ENCODE data around the gene ATXN1.

The ATXN1 gene

GRCh38 chr6:16717275-16717942 is 43.9 kb downstream of the ATXN1 start:
- Histone ChIP-seq H4K8ac (ENCODE audit: low read length) (no peak overlapping the region), H3K9me3 (ENCODE audit: control insufficient read depth, low read length) (no peaks in the 10 kb centered on the region), H2BK120ac (ENCODE audit: low read depth, low read length) (no peak overlapping the region), H2AK5ac (ENCODE audit: low read length, severe bottlenecking) (peak overlapping the region; percentile 14), H2BK5ac (ENCODE audit: low read depth, low read length, poor library complexity, severe bottlenecking) (no peak overlapping the region), H4K91ac (ENCODE audit: low read length) (no peak overlapping the region), H2BK12ac (ENCODE audit: low read length in 2 of 2) (peak overlapping the region; percentile 38 to 57), H3K4ac (ENCODE audit: low read depth in 1 of 2, low read length in 2 of 2) (no peak overlapping the region), H2AFZ (ENCODE audit: low read depth, low read length) (no peak overlapping the region), H3K4me2 (ENCODE audit: low read length, poor library complexity, severe bottlenecking) (no peak overlapping the region), H2BK15ac (ENCODE audit: low read depth, poor library complexity, severe bottlenecking) (no peak overlapping the region), H3K23ac (ENCODE audit: low read length in 2 of 2) (peak overlapping the region in 1 of 2 experiments; percentile 34), H3K4me3 (ENCODE audit: insufficient read depth in 1 of 2, low read depth in 1 of 2, low read length in 2 of 2) (no peak overlapping the region), H3K18ac (ENCODE audit: low read depth in 1 of 2, low read length in 2 of 2) (peak overlapping the region in 1 of 2 experiments; percentile 15), H3K27me3 (ENCODE audit: control insufficient read depth in 1 of 2, insufficient read depth in 1 of 2, low read length in 2 of 2) (no peaks in the 10 kb centered on the region), H3K27ac (ENCODE audit: low read length, poor library complexity, severe bottlenecking) (no peak overlapping the region), H3K79me1 (replicated peaks; ENCODE audit: low read length, poor library complexity, severe bottlenecking) (peaks cover 40% of the 10 kb centered on the region), H3K14ac (ENCODE audit: low read length in 2 of 2) (peak overlapping the region in 1 of 2 experiments; percentile 35), H3K9ac (ENCODE audit: low read length) (no peak overlapping the region), H3K36me3 (ENCODE audit: control insufficient read depth in 1 of 2, insufficient read depth in 2 of 2, low read depth in 1 of 2, low read length in 2 of 2) (peaks cover 6 to 10% of the 10 kb centered on the region in 2 experiments), H3K4me1 (ENCODE audit: control insufficient read depth, insufficient read depth, low read depth, low read length) (peaks cover 8% of the 10 kb centered on the region)
- DNase-seq: no peak
- 93% methylated on average over 8 of the region's 9 CpGs for WGBS

- peaks cover 42% of the 10 kb centered on the region for H3K79me1 ChIP-seq (replicated peaks; ENCODE audit: low read length, poor library complexity, severe bottlenecking)
- H3K36me3 ChIP-seq (ENCODE audit: control insufficient read depth in 1 of 2, insufficient read depth in 2 of 2, low read depth in 1 of 2, low read length in 2 of 2): peaks cover 6 to 10% of the 10 kb centered on the region in 2 experiments
- H2BK15ac ChIP-seq (ENCODE audit: low read depth, poor library complexity, severe bottlenecking): no peak overlapping the region
- H3K4me3 ChIP-seq (ENCODE audit: insufficient read depth in 1 of 2, low read depth in 1 of 2, low read length in 2 of 2): no peak overlapping the region
- WGBS: 82% methylated on average over 1 of the region's 2 CpGs
- no peak overlapping the region for H2AFZ ChIP-seq (ENCODE audit: low read depth, low read length)
- H3K4me1 ChIP-seq (ENCODE audit: control insufficient read depth, insufficient read depth, low read depth, low read length): peaks cover 9% of the 10 kb centered on the region
- H3K14ac ChIP-seq (ENCODE audit: low read length in 2 of 2): no peak overlapping the region
- H3K18ac ChIP-seq (ENCODE audit: low read depth in 1 of 2, low read length in 2 of 2): no peak overlapping the region
- no peaks in the 10 kb centered on the region for H3K27me3 ChIP-seq (ENCODE audit: control insufficient read depth in 1 of 2, insufficient read depth in 1 of 2, low read length in 2 of 2)
- H3K4ac ChIP-seq (ENCODE audit: low read depth in 1 of 2, low read length in 2 of 2): no peak overlapping the region
- no peaks in the 10 kb centered on the region for H3K9me3 ChIP-seq (ENCODE audit: control insufficient read depth, low read length)
- H3K27ac ChIP-seq (ENCODE audit: low read length, poor library complexity, severe bottlenecking): no peak overlapping the region
- no peak overlapping the region for H3K4me2 ChIP-seq (ENCODE audit: low read length, poor library complexity, severe bottlenecking)
- no peak overlapping the region for H3K23ac ChIP-seq (ENCODE audit: low read length in 2 of 2)
- no peak overlapping the region for H3K9ac ChIP-seq (ENCODE audit: low read length)
- DNase-seq: no peak
- H2AK5ac ChIP-seq (ENCODE audit: low read length, severe bottlenecking): no peak overlapping the region
- no peak overlapping the region for H2BK12ac ChIP-seq (ENCODE audit: low read length in 2 of 2)
- no peak overlapping the region for H2BK120ac ChIP-seq (ENCODE audit: low read depth, low read length)
- no peak overlapping the region for H4K91ac ChIP-seq (ENCODE audit: low read length)
- H4K8ac ChIP-seq (ENCODE audit: low read length): no peak overlapping the region
- H2BK5ac ChIP-seq (ENCODE audit: low read depth, low read length, poor library complexity, severe bottlenecking): no peak overlapping the region
These were observed 44.9 kb downstream of the ATXN1 start for GRCh38 chr6:16716321-16716858.

GRCh38 chr6:16713597-16713996 is 47.7 kb downstream of the ATXN1 start:
- Histone ChIP-seq H3K23ac (ENCODE audit: low read length in 2 of 2) (no peak overlapping the region), H3K9ac (ENCODE audit: low read length) (peak overlapping the region; percentile 90), H2BK120ac (ENCODE audit: low read depth, low read length) (no peak overlapping the region), H3K4me2 (ENCODE audit: low read length, poor library complexity, severe bottlenecking) (no peak overlapping the region), H3K4me1 (ENCODE audit: control insufficient read depth, insufficient read depth, low read depth, low read length) (peaks cover 11% of the 10 kb centered on the region), H3K14ac (ENCODE audit: low read length in 2 of 2) (no peak overlapping the region), H3K18ac (ENCODE audit: low read depth in 1 of 2, low read length in 2 of 2) (no peak overlapping the region), H3K36me3 (ENCODE audit: control insufficient read depth in 1 of 2, insufficient read depth in 2 of 2, low read depth in 1 of 2, low read length in 2 of 2) (peaks cover 6 to 10% of the 10 kb centered on the region in 2 experiments), H2AK5ac (ENCODE audit: low read length, severe bottlenecking) (peak overlapping the region; percentile 55), H4K8ac (ENCODE audit: low read length) (no peak overlapping the region), H2BK12ac (ENCODE audit: low read length in 2 of 2) (peak overlapping the region in 1 of 2 experiments; percentile 57), H3K27me3 (ENCODE audit: control insufficient read depth in 1 of 2, insufficient read depth in 1 of 2, low read length in 2 of 2) (no peaks in the 10 kb centered on the region), H4K91ac (ENCODE audit: low read length) (no peak overlapping the region), H3K4me3 (ENCODE audit: insufficient read depth in 1 of 2, low read depth in 1 of 2, low read length in 2 of 2) (peak overlapping the region in 1 of 2 experiments; percentile 64), H2BK15ac (ENCODE audit: low read depth, poor library complexity, severe bottlenecking) (no peak overlapping the region), H3K9me3 (ENCODE audit: control insufficient read depth, low read length) (no peaks in the 10 kb centered on the region), H3K27ac (ENCODE audit: low read length, poor library complexity, severe bottlenecking) (peak overlapping the region; percentile 65), H2BK5ac (ENCODE audit: low read depth, low read length, poor library complexity, severe bottlenecking) (no peak overlapping the region), H3K4ac (ENCODE audit: low read depth in 1 of 2, low read length in 2 of 2) (no peak overlapping the region), H3K79me1 (replicated peaks; ENCODE audit: low read length, poor library complexity, severe bottlenecking) (peaks cover 29% of the 10 kb centered on the region), H2AFZ (ENCODE audit: low read depth, low read length) (no peak overlapping the region)
- 95% methylated on average over 9 of the region's 9 CpGs for WGBS
- no peak for DNase-seq

- Histone ChIP-seq H3K14ac (ENCODE audit: low read length in 2 of 2) (no peak overlapping the region), H4K91ac (ENCODE audit: low read length) (no peak overlapping the region), H3K4me3 (ENCODE audit: insufficient read depth in 1 of 2, low read depth in 1 of 2, low read length in 2 of 2) (peak overlapping the region in 1 of 2 experiments; percentile 64), H4K8ac (ENCODE audit: low read length) (no peak overlapping the region), H2AFZ (ENCODE audit: low read depth, low read length) (no peak overlapping the region), H3K9ac (ENCODE audit: low read length) (peak overlapping the region; percentile 90), H3K79me1 (replicated peaks; ENCODE audit: low read length, poor library complexity, severe bottlenecking) (peaks cover 29% of the 10 kb centered on the region), H2BK15ac (ENCODE audit: low read depth, poor library complexity, severe bottlenecking) (no peak overlapping the region), H3K9me3 (ENCODE audit: control insufficient read depth, low read length) (no peaks in the 10 kb centered on the region), H3K18ac (ENCODE audit: low read depth in 1 of 2, low read length in 2 of 2) (peak overlapping the region in 1 of 2 experiments; percentile 92), H3K23ac (ENCODE audit: low read length in 2 of 2) (no peak overlapping the region), H2AK5ac (ENCODE audit: low read length, severe bottlenecking) (no peak overlapping the region), H3K4ac (ENCODE audit: low read depth in 1 of 2, low read length in 2 of 2) (no peak overlapping the region), H3K27ac (ENCODE audit: low read length, poor library complexity, severe bottlenecking) (peak overlapping the region; percentile 65), H2BK120ac (ENCODE audit: low read depth, low read length) (no peak overlapping the region), H3K36me3 (ENCODE audit: control insufficient read depth in 1 of 2, insufficient read depth in 2 of 2, low read depth in 1 of 2, low read length in 2 of 2) (peaks cover 6 to 10% of the 10 kb centered on the region in 2 experiments), H2BK5ac (ENCODE audit: low read depth, low read length, poor library complexity, severe bottlenecking) (no peak overlapping the region), H3K27me3 (ENCODE audit: control insufficient read depth in 1 of 2, insufficient read depth in 1 of 2, low read length in 2 of 2) (no peaks in the 10 kb centered on the region), H3K4me2 (ENCODE audit: low read length, poor library complexity, severe bottlenecking) (no peak overlapping the region), H3K4me1 (ENCODE audit: control insufficient read depth, insufficient read depth, low read depth, low read length) (peaks cover 11% of the 10 kb centered on the region), H2BK12ac (ENCODE audit: low read length in 2 of 2) (no peak overlapping the region)
- DNase-seq: peak; percentile 96
- WGBS: 34% methylated on average over 6 of the region's 7 CpGs
These were observed 48.3 kb downstream of the ATXN1 start for GRCh38 chr6:16712931-16713484.
